Bronchial epithelial cell (primary cell): ENCODE results near the gene DAAM1. TPM values are rescaled to one million over a fixed set of nuclear protein-coding genes. Genes with fewer than 3 reads are reported as not detected.

ENCODE experiments used
- DNase-seq: peaks from one replicate; pipeline ENCODE4 v3.0.0-alpha.2; 2010; ENCODE audit warnings: low read depth
- FAIRE-seq: peaks from 2 replicates; lab custom pipeline; 2011; peaks lifted over from hg19 to GRCh38; lab: Jason Lieb, UNC
- H3K27me3 ChIP-seq: 2 replicates; pipeline ENCODE4 v1.5.1; 2011; ENCODE audit warnings: low read length; ENCODE audit not compliant: control insufficient read depth, insufficient read depth
- H3K36me3 ChIP-seq: 2 replicates; pipeline ENCODE4 v1.5.1; 2011; ENCODE audit warnings: low read length; ENCODE audit not compliant: control insufficient read depth, insufficient read depth
- H3K4me3 ChIP-seq: 2 replicates; pipeline ENCODE4 v1.5.1; 2011; ENCODE audit warnings: mild to moderate bottlenecking, low read depth, low read length, control low read depth
- total RNA-seq: library from RNA; depleted of rRNA; stranded (reverse); fragments of >200 nt; gene quantifications from 2 replicates; pipeline ENCODE4 v1.2.1, GENCODE V29; 2014
- TF ChIP-seq, protein P1 (sequence below): IDR thresholded peaks from 2 replicates; pipeline ENCODE4 v1.5.1; 2011; ENCODE audit warnings: mild to moderate bottlenecking, moderate library complexity, low read length, control low read depth, inconsistent platforms; ENCODE audit not compliant: insufficient read depth, severe bottlenecking

The DAAM1 gene
- total RNA-seq, 1 donor from 2014 or later = 16.6 TPM

DNA sequence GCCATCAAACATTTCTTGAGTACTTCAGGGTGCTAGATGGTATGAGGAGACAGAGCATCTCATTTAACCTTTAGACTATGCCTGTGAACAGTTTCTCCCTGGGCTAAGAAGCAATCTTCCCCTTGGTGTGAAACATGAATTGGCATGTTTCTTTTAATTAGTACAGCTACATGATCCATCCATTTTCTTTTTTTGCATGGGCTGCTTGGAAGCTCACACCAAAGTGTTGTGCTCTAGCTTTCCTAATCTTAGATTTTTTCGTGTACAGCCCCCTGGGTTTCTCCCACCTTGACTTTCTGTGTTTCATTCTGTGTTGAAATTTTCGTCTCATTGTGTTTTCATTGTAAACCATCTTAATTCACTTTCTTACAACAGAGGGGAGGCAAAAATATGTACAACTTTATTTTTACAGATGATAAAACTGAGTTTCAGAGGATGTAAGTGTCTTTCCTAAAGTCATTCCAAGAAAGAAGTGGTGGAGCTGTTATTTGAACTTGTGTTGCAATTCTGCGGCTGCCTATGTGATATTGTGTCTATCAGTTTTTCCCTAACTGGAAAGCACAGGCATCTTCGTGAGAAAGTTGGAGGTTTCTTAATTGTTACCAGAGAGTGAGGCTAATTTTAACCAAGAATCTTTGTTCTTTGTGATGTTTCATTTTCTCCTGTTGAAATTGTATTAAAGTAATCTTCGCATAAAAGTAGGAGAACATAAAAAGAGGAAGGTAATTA, 64.5 kb downstream of the DAAM1 start:
- DNase-seq (no peak), FAIRE-seq (no peak)
- TF ChIP-seq, protein P1, sequence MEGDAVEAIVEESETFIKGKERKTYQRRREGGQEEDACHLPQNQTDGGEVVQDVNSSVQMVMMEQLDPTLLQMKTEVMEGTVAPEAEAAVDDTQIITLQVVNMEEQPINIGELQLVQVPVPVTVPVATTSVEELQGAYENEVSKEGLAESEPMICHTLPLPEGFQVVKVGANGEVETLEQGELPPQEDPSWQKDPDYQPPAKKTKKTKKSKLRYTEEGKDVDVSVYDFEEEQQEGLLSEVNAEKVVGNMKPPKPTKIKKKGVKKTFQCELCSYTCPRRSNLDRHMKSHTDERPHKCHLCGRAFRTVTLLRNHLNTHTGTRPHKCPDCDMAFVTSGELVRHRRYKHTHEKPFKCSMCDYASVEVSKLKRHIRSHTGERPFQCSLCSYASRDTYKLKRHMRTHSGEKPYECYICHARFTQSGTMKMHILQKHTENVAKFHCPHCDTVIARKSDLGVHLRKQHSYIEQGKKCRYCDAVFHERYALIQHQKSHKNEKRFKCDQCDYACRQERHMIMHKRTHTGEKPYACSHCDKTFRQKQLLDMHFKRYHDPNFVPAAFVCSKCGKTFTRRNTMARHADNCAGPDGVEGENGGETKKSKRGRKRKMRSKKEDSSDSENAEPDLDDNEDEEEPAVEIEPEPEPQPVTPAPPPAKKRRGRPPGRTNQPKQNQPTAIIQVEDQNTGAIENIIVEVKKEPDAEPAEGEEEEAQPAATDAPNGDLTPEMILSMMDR = no peak
- Histone ChIP-seq H3K27me3 (no peaks in the 10 kb centered on the region), H3K36me3 (no peaks in the 10 kb centered on the region), H3K4me3 (no peak overlapping the region)

DNA sequence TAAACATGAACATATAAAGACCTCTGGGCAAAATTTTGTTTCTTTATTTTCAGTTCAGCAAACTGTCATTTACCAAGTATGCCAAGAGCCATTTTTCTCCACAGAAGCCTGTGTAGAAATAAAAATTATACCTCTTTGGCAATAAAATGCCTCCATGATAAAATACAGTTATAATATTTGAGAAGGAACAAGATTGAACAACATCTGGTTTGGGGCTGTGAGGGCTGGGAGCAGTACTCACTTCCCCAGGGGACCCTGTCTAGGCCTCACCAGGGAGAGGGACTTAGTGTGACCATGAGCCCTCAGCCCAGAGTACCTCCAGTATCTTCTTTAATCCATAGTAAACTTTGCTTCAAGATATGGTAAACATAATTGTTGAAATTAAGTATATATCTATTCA, 65.1 kb downstream of the DAAM1 start:
- TF ChIP-seq, protein P1 = no peak
- DNase-seq (no peak), FAIRE-seq (no peak)

GRCh38 chr14:59254146-59254910, 65.9 kb downstream of the DAAM1 start:
- Histone ChIP-seq H3K4me3 (no peak overlapping the region), H3K36me3 (no peaks in the 10 kb centered on the region), H3K27me3 (no peaks in the 10 kb centered on the region)
- no peak for FAIRE-seq
- peak; percentile 58 for DNase-seq
- TF ChIP-seq, protein P1 = no peak

More for the DNA sequence above, 65.1 kb downstream of the DAAM1 start:
- Histone ChIP-seq H3K4me3 (no peak overlapping the region), H3K36me3 (no peaks in the 10 kb centered on the region), H3K27me3 (no peaks in the 10 kb centered on the region)

GRCh38 chr14:59254911-59255545, 66.6 kb downstream of the DAAM1 start:
- TF ChIP-seq, protein P1 = no peak
- H3K36me3 ChIP-seq = no peaks in the 10 kb centered on the region
- FAIRE-seq = no peak
- DNase-seq = no peak
- H3K4me3 ChIP-seq = no peak overlapping the region
- H3K27me3 ChIP-seq = no peaks in the 10 kb centered on the region

DNA sequence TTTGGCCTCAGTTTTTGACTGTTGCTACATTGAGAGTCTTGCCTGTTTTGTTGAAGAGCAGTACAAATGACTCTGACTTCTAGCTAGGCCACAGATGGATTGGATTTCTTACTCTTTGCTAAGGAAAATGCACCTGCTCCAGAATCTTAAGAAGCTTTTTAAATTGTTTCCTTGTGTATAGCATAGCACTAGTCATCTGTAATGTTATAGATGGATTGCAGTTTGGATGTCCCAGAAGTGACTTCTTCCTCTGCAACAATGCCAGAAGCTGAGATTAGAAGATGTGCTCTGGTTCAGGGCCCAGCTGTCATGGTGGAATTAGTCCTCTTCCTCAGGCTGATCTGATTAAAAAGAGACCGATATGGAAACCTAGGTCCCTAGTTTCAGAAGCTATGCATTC, 67.9 kb downstream of the DAAM1 start:
- Histone ChIP-seq H3K27me3 (no peaks in the 10 kb centered on the region), H3K4me3 (no peak overlapping the region), H3K36me3 (no peaks in the 10 kb centered on the region)
- TF ChIP-seq, protein P1 = no peak
- FAIRE-seq (no peak), DNase-seq (no peak)
